Transverse colon (tissue), 4 donors: ENCODE results near the gene PDXK. TPM values are rescaled to one million over a fixed set of nuclear protein-coding genes. Genes with fewer than 3 reads are reported as not detected.

Source experiments
- DNase-seq: peaks from one replicate; pipeline ENCODE4 v3.0.0-alpha.2; 2019
- H3K27ac ChIP-seq, 4 donors: fragments of 200-600 bp; sonication (generic); 2 replicates each; pipeline ENCODE4 v1.5.1; 2016 to 2018; ENCODE audit warnings: inconsistent platforms in 4 of 4
- H3K27me3 ChIP-seq: fragments of 200-600 bp; sonication (generic); 2 replicates; pipeline ENCODE4 v1.5.1; 2017; ENCODE audit warnings: inconsistent platforms
- H3K36me3 ChIP-seq, 4 donors: fragments of 200-600 bp; sonication (generic); 2 replicates each; pipeline ENCODE4 v1.5.1; 2017 to 2019; ENCODE audit warnings: inconsistent platforms in 4 of 4
- H3K4me1 ChIP-seq, 4 donors: fragments of 200-600 bp; sonication (generic); 2 replicates each; pipeline ENCODE4 v1.5.1; 2017 to 2020; ENCODE audit warnings: inconsistent platforms in 4 of 4
- H3K4me3 ChIP-seq, 4 donors: fragments of 200-600 bp; sonication (generic); 1 replicate in 1 of 4; 2 replicates in 3 of 4; pipeline versions ENCODE4 v1.5.1 to v1.6.1; 2017 to 2019; ENCODE audit warnings: inconsistent platforms in 4 of 4
- H3K9me3 ChIP-seq, 2 donors: fragments of 200-600 bp; sonication (generic); 2 replicates each; pipeline ENCODE4 v1.5.1; 2017 to 2019; ENCODE audit warnings: inconsistent platforms in 2 of 2
- CTCF ChIP-seq, 5 experiments: fragments of 200-600 bp in 3 of 5; fragments of 450-650 bp in 2 of 5; sonication (generic) in 3 of 5; IDR thresholded peaks; 1 replicate in 2 of 5; 2 replicates in 3 of 5; pipeline ENCODE4 v1.5.1; 2016 to 2017; ENCODE audit warnings: antibody characterized with exemption in 5 of 5, inconsistent platforms in 3 of 5, mild to moderate bottlenecking in 2 of 5, moderate library complexity in 1 of 5
- EP300 ChIP-seq: sonication (generic); formaldehyde crosslinking; IDR thresholded peaks from one replicate; pipeline ENCODE4 v1.6.1; 2017; ENCODE audit warnings: antibody characterized with exemption, low read depth
- POLR2A ChIP-seq: fragments of 450-650 bp; IDR thresholded peaks from one replicate; pipeline ENCODE4 v1.6.1; 2016; ENCODE audit warnings: antibody characterized with exemption, mild to moderate bottlenecking, moderate library complexity
- POLR2AphosphoS5 ChIP-seq, 3 donors: sonication (generic); formaldehyde crosslinking; IDR thresholded peaks; one replicate each; pipeline ENCODE4 v1.6.1; 2016; ENCODE audit warnings: antibody characterized with exemption in 3 of 3
- WGBS, 2 donors: methylation state at CpG; one replicate each; pipeline ENCODE4 v1.1.5; 2018; ENCODE audit warnings: low coverage in 1 of 2; 5-methylcytosine and 5-hydroxymethylcytosine counted together
- in situ Hi-C, 4 donors: fragments of 200-750 bp; cut with MboI; loops; one replicate each; pipeline versions ENCODE4 v1.15.0 to v1.15.1; 2017; ENCODE audit warnings: low sequenced_read_pairs in 3 of 4, low pct_ligation_motif_present in 1 of 4, low pct_unique_long_range_greater_than_20kb in 1 of 4
- intact Hi-C: fragments of 100-400 bp; cut with DNase I; formaldehyde crosslinking; loops from one replicate; pipeline ENCODE4 v1.15.1; 2023; ENCODE audit warnings: low total_unique reads
- total RNA-seq, 4 donors: library from RNA; depleted of rRNA; stranded (reverse); fragments of >200 nt; gene quantifications; one replicate each; pipeline ENCODE4 v1.1.0, GENCODE V29; 2016

Gene PDXK
- total RNA-seq, 4 donors from 2014 or later: 85.8 to 117 (median 103) TPM

DNA sequence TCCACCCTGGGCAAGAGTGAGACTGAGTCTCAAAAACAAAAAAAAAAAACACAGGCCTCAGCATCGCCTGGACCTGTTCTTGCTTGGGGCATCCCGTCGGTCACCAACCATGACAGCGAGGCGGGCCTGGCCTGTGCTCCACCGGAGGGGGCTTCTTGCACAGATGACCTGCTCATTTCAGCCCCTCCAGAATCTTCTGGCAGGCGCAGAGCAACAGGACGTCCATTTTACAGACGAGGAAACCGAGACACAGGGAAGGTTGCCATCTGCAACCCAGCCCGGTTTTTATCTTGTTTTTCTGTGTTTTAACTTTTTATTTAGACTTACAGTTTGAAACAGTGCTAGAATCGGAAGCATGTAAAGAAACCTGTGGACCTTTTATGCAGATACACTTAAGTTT, 56.3 kb downstream of the PDXK start:
- in situ Hi-C loops (no loop called here), intact Hi-C loops (no loop called here)
- Histone ChIP-seq H3K9me3 (no peaks in the 10 kb centered on the region), H3K4me3 (peak overlapping the region; percentile 51 to 79 (median 74)), H3K36me3 (peaks cover 0 to 11% (median 4%) of the 10 kb centered on the region in 4 donors), H3K27ac (peak overlapping the region; percentile 90 to 94 (median 91)), H3K27me3 (no peaks in the 10 kb centered on the region), H3K4me1 (peaks cover 4 to 29% (median 18%) of the 10 kb centered on the region in 4 donors)
- TF ChIP-seq EP300 (no peak), CTCF (IDR thresholded peaks at IDR 0.05) (no peak), POLR2A (no peak), POLR2AphosphoS5 (IDR thresholded peaks at IDR 0.05) (no peak)
- WGBS, 2 donors: 45 to 71% methylated on average over 2 to 12 of the region's 12 CpGs
- DNase-seq: no peak

- in situ Hi-C loops: no loop called here
- peak; percentile 87 for DNase-seq
- Histone ChIP-seq H3K36me3 (peaks cover 0 to 11% (median 4%) of the 10 kb centered on the region in 4 donors), H3K27ac (peak within 1 kb of the TSS; percentile 90 to 94 (median 91)), H3K9me3 (no peaks in the 10 kb centered on the region), H3K4me3 (peak within 1 kb of the TSS; percentile 51 to 79 (median 74)), H3K27me3 (no peaks in the 10 kb centered on the region), H3K4me1 (peaks cover 4 to 32% (median 22%) of the 10 kb centered on the region in 4 donors)
- intact Hi-C loops: no loop called here
- WGBS, 2 donors: 0% methylated on average over 30 of the region's 71 CpGs; no CpG with 5 or more reads in 1 of the 2 donors
- no peak for TF ChIP-seq EP300
- TF ChIP-seq POLR2A: peak; percentile 91
- no peak for TF ChIP-seq CTCF (IDR thresholded peaks at IDR 0.05)
- TF ChIP-seq POLR2AphosphoS5 (IDR thresholded peaks at IDR 0.05): peak; percentile 85 to 97 (median 93)
Observed at GRCh38 chr21:43775795-43776430, 57.0 kb downstream of the PDXK start, which contains the start of gene CSTB. CSTB (minus strand) TSS chr21:43776308; CDS start chr21:43776269, 39 bp downstream.

GRCh38 chr21:43777953-43778352, 59.0 kb downstream of the PDXK start:
- no peaks in the 10 kb centered on the region for H3K27me3 ChIP-seq
- no peak for DNase-seq
- H3K4me3 ChIP-seq: no peak overlapping the region
- in situ Hi-C loops (no loop called here), intact Hi-C loops (no loop called here)
- WGBS, 2 donors: 80 to 100% methylated on average over 3 to 5 of the region's 5 CpGs
- peaks cover 4 to 37% (median 23%) of the 10 kb centered on the region in 4 donors for H3K4me1 ChIP-seq
- no peaks in the 10 kb centered on the region for H3K9me3 ChIP-seq
- no peak overlapping the region for H3K27ac ChIP-seq
- H3K36me3 ChIP-seq: peaks cover 0 to 11% (median 4%) of the 10 kb centered on the region in 4 donors
- no peak for TF ChIP-seq POLR2AphosphoS5 (IDR thresholded peaks at IDR 0.05)
- no peak for TF ChIP-seq EP300
- no peak for TF ChIP-seq POLR2A
- TF ChIP-seq CTCF (IDR thresholded peaks at IDR 0.05): no peak

GRCh38 chr21:43778469-43779335, 59.8 kb downstream of the PDXK start:
- Histone ChIP-seq H3K4me3 (no peak overlapping the region), H3K9me3 (no peaks in the 10 kb centered on the region), H3K27ac (peak overlapping the region in 3 of 4 donors; percentile 44 to 59 (median 59)), H3K27me3 (no peaks in the 10 kb centered on the region), H3K36me3 (peaks cover 0 to 7% (median 2%) of the 10 kb centered on the region in 4 donors), H3K4me1 (peaks cover 4 to 37% (median 23%) of the 10 kb centered on the region in 4 donors)
- WGBS, 2 donors: 28 to 37% methylated on average over 8 to 20 of the region's 20 CpGs
- TF ChIP-seq POLR2AphosphoS5 (IDR thresholded peaks at IDR 0.05) (no peak), CTCF (IDR thresholded peaks at IDR 0.05) (no peak), POLR2A (no peak), EP300 (no peak)
- DNase-seq: no peak
- intact Hi-C loops (no loop called here), in situ Hi-C loops (no loop called here)
